Astrocyte of the hippocampus (primary cell): Measurements from ENCODE around the gene SLC43A3.

ENCODE experiments used
- DNase-seq: peaks from one replicate; pipeline ENCODE4 v3.0.0; 2011; ENCODE audit warnings: low read depth, low spot score

The SLC43A3 gene

GRCh38 chr11:57426929-57427726 is at the start of gene SLC43A3:
Gene SLC43A3, minus strand, starts transcription at chr11:57427121. Its CDS starts 949 bp downstream, at chr11:57426172.
- peak; percentile 94 for DNase-seq

GRCh38 chr11:57476047-57476756 is 49.3 kb upstream of the SLC43A3 start:
- peak; percentile 34 for DNase-seq

- DNase-seq = no peak
These were observed 48.7 kb upstream of the SLC43A3 start for GRCh38 chr11:57475671-57476046.

GRCh38 chr11:57475191-57475590 is 48.3 kb upstream of the SLC43A3 start:
- DNase-seq = no peak

- DNase-seq = no peak
These were observed 47.8 kb upstream of the SLC43A3 start for GRCh38 chr11:57474803-57475115.

- DNase-seq = no peak
These were observed 47.3 kb upstream of the SLC43A3 start for GRCh38 chr11:57474017-57474802.

- no peak for DNase-seq
These were observed 46.4 kb upstream of the SLC43A3 start for GRCh38 chr11:57473285-57473841.

GRCh38 chr11:57471496-57471895 is 44.6 kb upstream of the SLC43A3 start:
- DNase-seq = no peak

GRCh38 chr11:57469268-57469667 is 42.3 kb upstream of the SLC43A3 start:
- no peak for DNase-seq

GRCh38 chr11:57468276-57468675 is 41.4 kb upstream of the SLC43A3 start:
- DNase-seq = no peak

- DNase-seq = no peak
These were observed 40.7 kb upstream of the SLC43A3 start for GRCh38 chr11:57467508-57468157.

GRCh38 chr11:57466680-57467079 is 39.8 kb upstream of the SLC43A3 start:
- no peak for DNase-seq

GRCh38 chr11:57464539-57465181 is 37.7 kb upstream of the SLC43A3 start:
- no peak for DNase-seq

GRCh38 chr11:57463671-57464538 is 37.0 kb upstream of the SLC43A3 start:
- no peak for DNase-seq

- DNase-seq = no peak
These were observed 35.7 kb upstream of the SLC43A3 start for GRCh38 chr11:57462597-57462996.

- no peak for DNase-seq
These were observed 35.0 kb upstream of the SLC43A3 start for GRCh38 chr11:57461841-57462489.

GRCh38 chr11:57460758-57461749 is 34.1 kb upstream of the SLC43A3 start:
- no peak for DNase-seq

- peak; percentile 59 for DNase-seq
These were observed 33.3 kb upstream of the SLC43A3 start, which contains the start of gene RTN4RL2 for GRCh38 chr11:57460022-57460757. Gene RTN4RL2, plus strand, starts transcription at chr11:57460528. Its CDS starts 338 bp downstream, at chr11:57460866.
